HG02970 (cell line): ENCODE measurements around the gene GALNT12.

Experiments used
- ATAC-seq: cut with Tn5 transposase; IDR thresholded peaks from one replicate; pipeline ENCODE4 v1.9.1; 2021; ENCODE audit warnings: mild to moderate bottlenecking, moderate library complexity, moderate number of reproducible peaks; ENCODE audit not compliant: unreplicated experiment, low FRiP score

Gene GALNT12

GRCh38 chr9:98807070-98807813 lies at the start of gene GALNT12:
GALNT12 (plus strand) TSS chr9:98807670; CDS start chr9:98807699, 29 bp downstream.
- ATAC-seq, result no peak

GRCh38 chr9:98760231-98760630 lies 47.2 kb upstream of the GALNT12 start:
- ATAC-seq, result no peak

DNA sequence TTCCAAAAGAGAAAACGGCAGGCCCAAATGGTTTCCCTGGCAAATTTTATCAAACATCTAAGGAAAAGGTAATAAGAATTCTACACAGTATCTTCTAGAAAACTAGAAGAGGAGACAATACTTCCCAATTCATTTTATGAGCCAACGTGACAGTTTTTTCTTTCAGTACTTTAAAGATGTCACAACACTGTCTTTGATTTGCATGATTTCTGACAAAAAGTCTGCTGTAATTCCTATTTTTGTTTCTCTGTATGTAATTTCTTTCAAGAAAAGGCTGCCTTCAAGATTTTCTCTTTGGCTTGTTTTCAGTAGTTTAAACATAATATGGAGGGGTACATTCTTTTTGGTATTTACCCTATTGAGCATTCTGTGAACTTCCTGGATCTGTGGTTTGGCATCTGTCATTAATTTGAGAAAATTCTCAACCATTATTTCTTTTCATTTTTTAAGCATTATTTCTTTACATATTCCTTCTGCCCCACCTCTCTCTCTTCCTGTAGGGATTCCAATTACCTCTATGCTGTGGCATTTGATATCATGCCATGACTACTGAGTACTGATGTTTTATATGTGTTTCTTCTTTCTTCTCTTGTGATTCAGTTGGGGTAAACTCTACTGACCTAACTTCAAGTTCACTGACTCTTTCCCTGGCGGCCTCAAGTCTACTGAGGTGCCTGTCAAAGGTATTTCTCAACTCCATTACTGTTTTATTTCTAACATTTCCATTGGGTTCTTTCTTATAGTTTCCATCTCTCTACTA lies 43.3 kb upstream of the GALNT12 start:
- no peak for ATAC-seq

- no peak for ATAC-seq
Measured at GRCh38 chr9:98765256-98765655, 42.2 kb upstream of the GALNT12 start.

DNA sequence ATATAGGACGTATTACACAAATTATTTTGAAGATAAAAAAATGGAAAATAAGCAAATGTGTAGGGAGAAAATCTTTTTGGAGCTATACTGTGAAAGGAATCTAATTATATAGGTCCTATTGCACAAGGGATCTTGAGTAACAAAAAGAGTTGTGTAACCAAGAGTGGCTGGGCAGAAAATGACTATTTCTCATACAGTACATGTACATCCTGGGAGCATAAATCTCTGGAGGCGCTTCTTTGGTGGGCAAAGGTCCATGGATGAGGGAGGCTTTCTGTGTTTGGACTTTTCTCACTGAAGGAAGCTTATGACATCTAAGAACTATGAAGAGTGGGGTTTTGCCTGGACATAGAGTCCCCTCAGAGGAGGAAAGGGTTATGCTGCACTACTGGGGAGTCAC lies 40.9 kb upstream of the GALNT12 start:
- ATAC-seq, result no peak

- ATAC-seq, result no peak
Measured at GRCh38 chr9:98767196-98767595, 40.3 kb upstream of the GALNT12 start.

- no peak for ATAC-seq
Measured at GRCh38 chr9:98767915-98768314, 39.6 kb upstream of the GALNT12 start.

- ATAC-seq, result no peak
Measured at GRCh38 chr9:98768344-98768743, 39.1 kb upstream of the GALNT12 start.

DNA sequence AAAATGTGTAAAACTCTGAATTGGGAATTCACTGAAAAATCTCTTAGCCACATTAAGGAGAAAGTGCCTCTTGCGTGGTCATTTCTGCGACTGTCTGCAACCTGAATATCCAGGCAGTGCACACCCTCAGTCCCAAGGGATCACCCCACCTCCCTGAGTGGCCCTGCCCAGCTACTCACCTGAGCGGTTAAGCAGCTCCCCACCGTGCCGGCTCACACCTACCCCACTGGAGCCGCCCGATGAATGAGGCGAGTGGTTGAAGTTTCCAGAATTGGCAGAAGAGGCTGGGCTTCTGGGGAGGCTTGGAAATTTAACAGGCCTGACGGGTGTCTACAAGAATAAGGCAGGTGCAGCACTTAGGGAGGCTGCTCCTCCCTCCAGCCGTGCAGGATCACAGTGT lies 36.8 kb upstream of the GALNT12 start:
- ATAC-seq, result no peak

- ATAC-seq, result no peak
Measured at GRCh38 chr9:98771209-98771874, 36.1 kb upstream of the GALNT12 start.

DNA sequence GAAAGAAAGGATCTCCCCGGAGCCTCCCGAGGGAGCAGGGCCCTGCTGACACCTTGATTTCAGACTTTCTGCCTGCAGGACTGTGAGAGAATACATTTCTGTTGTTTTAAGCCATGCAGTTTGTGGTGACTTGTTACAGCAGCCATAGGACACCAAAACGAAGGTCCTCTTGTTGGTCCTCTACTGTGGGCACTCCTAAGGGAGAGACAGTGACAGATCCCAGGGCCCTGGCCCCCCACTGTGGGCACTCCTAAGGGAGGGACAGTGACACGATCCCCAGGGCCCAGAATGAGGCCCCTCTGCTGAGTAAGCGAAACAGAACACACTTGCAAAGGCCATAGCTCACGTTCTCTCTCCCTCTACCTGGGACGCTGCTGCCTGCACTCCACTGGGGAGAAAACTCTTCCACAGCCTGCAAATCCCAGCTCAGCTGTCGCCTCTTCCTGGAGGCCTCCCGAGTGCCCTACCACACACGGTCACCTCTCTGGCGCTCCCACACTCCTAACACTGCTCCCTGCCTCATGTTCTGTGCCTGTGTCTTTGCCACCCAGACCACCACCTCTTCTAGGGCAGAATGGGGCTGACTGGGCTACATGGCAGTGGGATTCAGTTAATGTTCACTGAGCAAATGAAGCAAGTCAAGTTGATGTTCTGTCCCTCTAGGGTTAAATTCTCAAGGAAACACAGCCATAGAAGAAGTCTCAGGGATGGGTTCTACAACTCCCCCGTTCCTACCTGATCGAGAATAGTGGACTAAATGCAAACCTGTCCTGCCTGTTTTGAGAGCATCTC lies 34.9 kb upstream of the GALNT12 start:
- ATAC-seq, result no peak

DNA sequence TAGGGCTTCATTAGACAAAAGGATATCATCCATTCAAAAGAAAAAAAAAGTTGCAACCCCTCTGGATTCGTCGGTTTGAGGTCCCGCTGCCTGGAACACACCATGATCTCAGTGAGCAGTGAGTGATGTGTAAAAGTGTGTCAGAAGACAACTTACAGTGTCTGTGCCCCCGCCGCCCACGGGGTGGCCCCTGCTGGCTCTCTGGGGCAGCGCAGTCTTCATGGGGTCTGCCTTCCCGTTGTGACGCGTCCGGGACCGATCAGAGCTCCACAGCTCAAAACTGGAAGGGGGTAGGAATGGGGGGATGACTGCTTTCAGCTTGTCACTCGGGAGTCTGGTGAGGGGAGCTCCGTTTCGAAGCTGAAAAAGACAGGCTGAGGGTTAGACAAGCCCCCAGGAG lies 33.7 kb upstream of the GALNT12 start:
- ATAC-seq, result no peak

DNA sequence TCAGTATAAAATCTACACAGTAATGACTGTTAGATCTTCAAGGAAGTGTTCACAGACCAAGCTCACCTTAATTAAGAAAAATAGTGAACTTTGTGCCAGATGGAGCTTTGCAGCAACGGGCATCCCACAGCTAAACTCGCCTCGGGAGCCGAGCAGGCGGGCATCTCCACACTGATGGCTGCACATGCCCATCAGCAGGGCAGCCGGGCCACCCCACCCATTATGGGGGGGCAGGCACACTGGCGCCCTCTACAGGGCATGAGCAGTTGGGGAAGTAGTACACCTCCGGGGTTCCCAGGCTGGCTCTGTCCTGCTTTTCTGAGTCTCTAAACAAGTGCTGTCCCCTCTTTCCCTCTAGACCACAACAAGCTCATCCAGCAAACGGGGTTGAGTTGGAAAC lies 32.7 kb upstream of the GALNT12 start:
- no peak for ATAC-seq

GRCh38 chr9:98775831-98776441 lies 31.5 kb upstream of the GALNT12 start:
- no peak for ATAC-seq

DNA sequence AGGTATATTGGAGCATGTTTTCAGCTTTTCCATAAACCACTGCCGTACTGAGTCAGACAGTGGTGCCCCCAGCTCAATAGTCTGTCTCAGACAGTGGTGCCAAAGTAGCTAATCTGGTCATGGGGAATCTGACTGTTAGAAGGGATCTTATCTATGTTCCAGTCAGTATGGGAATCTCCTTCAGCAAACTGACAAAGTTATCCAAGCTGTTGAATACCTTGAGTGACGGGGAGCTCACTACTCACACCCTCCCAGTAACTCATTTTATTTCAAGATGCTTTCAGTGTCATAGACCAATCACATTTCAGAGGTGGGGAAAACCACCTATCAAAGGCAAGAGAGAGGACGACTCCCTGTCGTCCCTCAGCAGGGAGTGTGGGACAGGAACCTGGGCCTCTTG lies 29.9 kb upstream of the GALNT12 start:
- no peak for ATAC-seq

DNA sequence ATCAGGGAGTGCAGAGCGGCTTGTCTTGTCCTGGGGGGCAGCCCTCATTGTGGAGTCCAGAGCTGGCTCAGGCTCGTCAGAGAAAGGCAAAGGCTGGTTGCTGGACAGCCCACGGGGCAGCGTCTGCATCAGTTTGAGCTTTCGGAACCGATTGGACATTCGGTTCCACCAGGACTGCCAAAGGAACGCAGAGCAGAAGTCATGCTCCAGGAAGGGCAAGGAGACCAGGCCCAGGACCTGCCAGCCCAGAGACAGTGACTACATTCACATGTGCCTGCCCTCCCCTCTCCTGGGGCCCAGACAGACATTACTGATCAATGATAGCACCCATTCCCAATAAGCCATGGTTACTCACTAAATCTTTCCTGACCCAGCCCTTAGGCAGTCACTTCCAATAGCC lies 29.2 kb upstream of the GALNT12 start:
- ATAC-seq, result no peak

GRCh38 chr9:98778711-98779530 lies 28.5 kb upstream of the GALNT12 start:
- no peak for ATAC-seq

DNA sequence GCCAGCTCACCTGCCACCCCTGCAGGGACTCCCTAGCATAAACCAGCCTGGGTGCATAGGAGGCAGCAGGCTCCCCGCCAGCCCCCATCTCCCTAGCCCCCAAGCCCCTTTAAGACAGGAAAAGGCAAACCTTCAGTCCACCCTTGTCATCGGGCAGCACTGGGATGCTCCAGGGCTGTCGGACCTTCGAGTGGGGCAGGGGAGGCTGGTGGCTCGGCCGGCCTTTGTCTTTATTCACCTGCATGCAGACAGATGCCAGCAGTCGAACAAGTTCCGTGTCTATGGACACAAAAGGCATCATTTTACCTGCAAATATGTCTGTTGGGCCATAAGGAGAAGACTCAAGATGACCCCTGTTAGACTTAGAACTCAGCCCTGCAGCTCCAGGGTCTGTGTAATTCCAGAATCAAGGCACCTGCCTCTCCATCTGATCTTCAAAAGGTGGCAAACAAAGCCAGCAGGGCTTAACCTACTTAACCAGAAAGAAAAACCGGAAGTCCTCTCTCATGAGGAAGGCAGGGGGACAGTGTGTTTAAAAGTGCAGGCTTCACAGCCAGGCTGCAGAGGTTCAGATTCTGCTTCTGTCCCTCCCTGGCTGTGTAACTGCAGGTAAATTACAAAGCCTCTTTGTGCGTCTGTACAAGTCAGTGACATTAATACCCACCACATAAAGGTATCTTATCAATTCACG lies 27.3 kb upstream of the GALNT12 start:
- no peak for ATAC-seq
